ENCODE results near the gene STX2.
"Not testable (repeated sequence)": the region's sequence is repeated elsewhere in the genome, so short reads cannot be mapped to it uniquely, and the experiment has no call there.

The STX2 gene

DNA sequence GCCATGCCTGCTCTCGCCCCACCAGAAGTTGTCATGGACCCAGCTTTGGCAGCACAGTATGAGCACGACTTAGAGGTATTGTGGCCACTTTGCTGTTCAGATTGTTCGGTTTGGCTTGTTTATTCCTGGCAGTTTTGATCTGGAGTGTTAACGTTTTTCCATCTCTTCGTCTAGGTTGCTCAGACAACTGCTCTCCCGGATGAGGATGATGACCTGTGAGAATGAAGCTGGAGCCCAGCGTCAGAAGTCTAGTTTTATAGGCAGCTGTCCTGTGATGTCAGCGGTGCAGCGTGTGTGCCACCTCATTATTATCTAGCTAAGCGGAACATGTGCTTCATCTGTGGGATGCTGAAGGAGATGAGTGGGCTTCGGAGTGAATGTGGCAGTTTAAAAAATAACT, 36.7 kb upstream of the STX2 start:
- H3K4me3 ChIP-seq (ENCODE audit: low read length); H3K9ac ChIP-seq (ENCODE audit: low read length); H3K4me1 ChIP-seq (ENCODE audit: control insufficient read depth, insufficient read depth, low read length); H3K36me3 ChIP-seq (ENCODE audit: control insufficient read depth, insufficient read depth, low read length); H3K9me3 ChIP-seq (ENCODE audit: control insufficient read depth, low read length): not testable (repeated sequence)
- peaks cover 11% of the 10 kb centered on the region for H3K27me3 ChIP-seq (ENCODE audit: control insufficient read depth, insufficient read depth, low read length)

GRCh38 chr12:130875193-130875592, 36.1 kb upstream of the STX2 start:
- peaks cover 7% of the 10 kb centered on the region for H3K4me1 ChIP-seq (ENCODE audit: control insufficient read depth, insufficient read depth, low read length)
- no peaks in the 10 kb centered on the region for H3K36me3 ChIP-seq (ENCODE audit: control insufficient read depth, insufficient read depth, low read length)
- no peak overlapping the region for H3K9ac ChIP-seq (ENCODE audit: low read length)
- peaks cover 7% of the 10 kb centered on the region for H3K27me3 ChIP-seq (ENCODE audit: control insufficient read depth, insufficient read depth, low read length)
- H3K9me3 ChIP-seq (ENCODE audit: control insufficient read depth, low read length) = no peaks in the 10 kb centered on the region
- H3K4me3 ChIP-seq (ENCODE audit: low read length) = no peak overlapping the region

DNA sequence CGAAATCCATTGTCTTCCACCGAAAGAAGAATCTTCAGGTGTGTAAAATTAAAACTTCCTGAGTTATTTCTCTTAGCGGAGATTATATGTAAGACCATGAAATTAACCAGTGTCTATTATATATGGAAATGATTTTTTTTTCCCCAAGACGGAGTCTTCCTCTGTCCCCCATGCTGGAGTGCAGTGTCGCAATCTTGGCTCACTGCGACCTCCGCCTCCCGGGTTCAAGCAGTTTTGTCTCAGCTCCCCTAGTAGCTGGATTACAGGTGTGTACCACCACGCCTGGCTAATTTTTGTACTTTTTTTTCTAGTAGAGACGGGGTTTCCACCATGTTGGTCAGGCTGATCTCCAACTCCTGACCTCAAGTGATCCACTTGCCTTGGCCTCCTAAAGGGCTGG, 35.6 kb upstream of the STX2 start:
- Histone ChIP-seq H3K9me3 (ENCODE audit: control insufficient read depth, low read length) (no peaks in the 10 kb centered on the region), H3K36me3 (ENCODE audit: control insufficient read depth, insufficient read depth, low read length) (no peaks in the 10 kb centered on the region)

DNA sequence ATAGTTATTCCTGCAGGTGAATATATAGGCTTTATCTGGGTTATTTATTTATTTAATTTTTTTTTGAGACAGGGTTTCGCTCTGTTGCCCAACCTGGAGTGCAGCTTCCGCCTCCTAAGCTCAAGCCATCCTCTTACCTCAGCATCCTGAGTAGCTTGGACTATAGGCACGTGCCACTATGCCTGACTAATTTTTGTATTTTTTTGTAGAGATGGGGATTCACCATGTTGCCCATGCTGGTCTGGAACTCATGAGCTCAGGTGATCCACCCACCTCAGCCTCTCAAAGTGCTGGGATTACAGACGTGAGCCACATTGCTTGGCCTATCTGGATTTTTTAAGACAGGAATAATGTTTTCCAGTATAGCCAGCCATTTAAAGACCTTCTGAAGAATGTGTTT, 34.8 kb upstream of the STX2 start:
- H3K36me3 ChIP-seq (ENCODE audit: control insufficient read depth, insufficient read depth, low read length) = no peaks in the 10 kb centered on the region
- no peak overlapping the region for H3K4me3 ChIP-seq (ENCODE audit: low read length)
- no peaks in the 10 kb centered on the region for H3K9me3 ChIP-seq (ENCODE audit: control insufficient read depth, low read length)
- peaks cover 7% of the 10 kb centered on the region for H3K4me1 ChIP-seq (ENCODE audit: control insufficient read depth, insufficient read depth, low read length)
- H3K27me3 ChIP-seq (ENCODE audit: control insufficient read depth, insufficient read depth, low read length) = no peaks in the 10 kb centered on the region
- peak overlapping the region; percentile 25 for H3K9ac ChIP-seq (ENCODE audit: low read length)

More for the DNA sequence above, 35.6 kb upstream of the STX2 start:
- H3K9ac ChIP-seq (ENCODE audit: low read length) = no peak overlapping the region
- no peak overlapping the region for H3K4me3 ChIP-seq (ENCODE audit: low read length)
- peaks cover 2% of the 10 kb centered on the region for H3K27me3 ChIP-seq (ENCODE audit: control insufficient read depth, insufficient read depth, low read length)
- peaks cover 7% of the 10 kb centered on the region for H3K4me1 ChIP-seq (ENCODE audit: control insufficient read depth, insufficient read depth, low read length)

- Histone ChIP-seq H3K36me3 (ENCODE audit: control insufficient read depth, insufficient read depth, low read length) (no peaks in the 10 kb centered on the region), H3K27me3 (ENCODE audit: control insufficient read depth, insufficient read depth, low read length) (no peaks in the 10 kb centered on the region), H3K4me3 (ENCODE audit: low read length) (peak overlapping the region; percentile 38), H3K9ac (ENCODE audit: low read length) (peak overlapping the region; percentile 83), H3K9me3 (ENCODE audit: control insufficient read depth, low read length) (no peaks in the 10 kb centered on the region), H3K4me1 (ENCODE audit: control insufficient read depth, insufficient read depth, low read length) (peaks cover 7% of the 10 kb centered on the region)
Measured at GRCh38 chr12:130873106-130873795, 34.2 kb upstream of the STX2 start.

DNA sequence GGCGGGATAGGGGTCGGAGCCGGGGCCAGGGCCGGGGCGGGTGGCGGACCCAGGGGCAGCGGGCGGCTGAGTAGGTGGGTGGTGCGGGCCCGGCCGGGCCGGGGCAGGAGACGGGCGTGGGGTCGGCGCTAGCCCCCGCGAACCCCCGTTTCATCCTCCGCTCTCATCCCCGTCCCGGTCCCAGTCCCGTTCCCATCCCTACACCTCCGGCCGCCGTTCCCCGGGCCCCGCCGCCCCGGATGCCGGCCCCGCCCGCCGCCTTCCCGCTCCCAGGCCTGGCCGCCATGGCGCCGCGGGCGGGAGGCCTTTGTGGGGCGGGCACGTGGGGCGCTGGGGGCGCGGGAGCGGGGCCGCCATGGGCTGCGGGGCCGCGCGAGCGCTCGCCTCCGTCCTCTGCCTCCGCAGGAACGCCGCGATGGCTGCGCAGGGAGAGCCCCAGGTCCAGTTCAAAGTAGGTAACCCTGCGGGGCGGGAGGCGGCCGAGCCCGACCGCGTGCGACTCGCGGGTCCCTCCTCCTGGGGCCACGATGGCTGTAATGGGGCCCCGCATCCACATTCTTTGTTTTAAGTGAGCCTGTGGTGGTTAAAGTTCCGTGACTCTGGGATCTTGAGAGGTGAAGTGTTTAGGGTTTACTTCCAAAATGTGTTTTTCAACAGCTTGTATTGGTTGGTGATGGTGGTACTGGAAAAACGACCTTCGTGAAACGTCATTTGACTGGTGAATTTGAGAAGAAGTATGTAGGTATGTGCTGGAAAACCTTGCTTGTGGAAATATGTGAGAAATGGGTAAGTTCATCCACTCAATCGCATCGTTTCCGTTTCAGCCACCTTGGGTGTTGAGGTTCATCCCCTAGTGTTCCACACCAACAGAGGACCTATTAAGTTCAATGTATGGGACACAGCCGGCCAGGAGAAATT, 33.4 kb upstream of the STX2 start:
- Histone ChIP-seq H3K9ac (ENCODE audit: low read length) (peak overlapping the region; percentile 83), H3K9me3 (ENCODE audit: control insufficient read depth, low read length) (no peaks in the 10 kb centered on the region), H3K27me3 (ENCODE audit: control insufficient read depth, insufficient read depth, low read length) (no peaks in the 10 kb centered on the region), H3K36me3 (ENCODE audit: control insufficient read depth, insufficient read depth, low read length) (no peaks in the 10 kb centered on the region), H3K4me1 (ENCODE audit: control insufficient read depth, insufficient read depth, low read length) (peaks cover 7% of the 10 kb centered on the region), H3K4me3 (ENCODE audit: low read length) (peak overlapping the region; percentile 38)

DNA sequence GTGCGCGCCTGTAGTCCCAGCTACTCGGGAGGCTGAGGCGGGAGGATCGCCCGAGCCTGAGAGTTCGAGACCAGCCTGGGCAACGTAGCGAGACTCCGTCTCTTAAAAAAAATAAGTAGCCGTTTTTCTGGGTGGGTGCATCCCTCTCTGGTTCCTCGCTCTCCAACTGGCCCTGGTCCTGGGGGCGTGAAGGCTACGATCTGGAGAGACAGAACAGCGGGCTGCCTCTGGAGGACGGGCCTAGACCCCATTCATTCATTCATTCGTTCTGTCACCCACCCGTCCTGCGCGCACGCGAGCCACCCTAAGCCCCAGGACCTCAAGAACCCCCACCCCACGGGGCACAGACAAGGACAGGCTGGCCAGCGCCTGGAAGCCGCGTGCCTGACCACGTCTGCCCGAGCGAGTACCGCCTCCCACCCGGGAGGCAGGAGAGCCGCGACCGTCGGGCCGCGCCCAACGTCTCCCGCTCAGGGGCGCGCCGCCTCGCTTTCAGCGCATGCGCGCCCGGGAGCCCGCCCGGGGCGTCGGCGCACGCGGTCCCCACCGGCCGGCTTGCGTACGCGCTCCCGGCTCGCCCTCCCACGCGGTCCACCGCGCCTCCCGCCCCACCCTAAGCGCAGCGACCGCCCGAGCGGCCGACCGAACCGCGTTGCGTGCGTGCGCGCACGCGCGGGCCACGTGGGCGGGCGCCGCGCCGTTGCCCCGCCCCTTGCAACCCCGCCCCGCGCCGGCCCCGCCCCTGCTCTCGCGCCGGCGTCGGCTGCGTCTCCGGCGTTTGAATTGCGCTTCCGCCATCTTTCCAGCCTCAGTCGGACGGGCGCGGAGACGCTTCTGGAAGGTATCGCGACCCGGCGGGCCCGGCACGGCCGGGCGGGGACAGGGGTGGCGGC, 32.5 kb upstream of the STX2 start, which contains the start of gene RAN:
Gene RAN, plus strand, starts transcription at position 781 of the 893 bp plus-strand sequence. CDS start 528 bp downstream, outside the sequence.
- Histone ChIP-seq H3K4me1 (ENCODE audit: control insufficient read depth, insufficient read depth, low read length) (peaks cover 7% of the 10 kb centered on the region), H3K4me3 (ENCODE audit: low read length) (peak within 1 kb of the TSS; percentile 56), H3K36me3 (ENCODE audit: control insufficient read depth, insufficient read depth, low read length) (no peaks in the 10 kb centered on the region), H3K27me3 (ENCODE audit: control insufficient read depth, insufficient read depth, low read length) (no peaks in the 10 kb centered on the region), H3K9ac (ENCODE audit: low read length) (peak within 1 kb of the TSS; percentile 83), H3K9me3 (ENCODE audit: control insufficient read depth, low read length) (no peaks in the 10 kb centered on the region)

GRCh38 chr12:130870442-130871285, 31.6 kb upstream of the STX2 start:
- H3K9ac ChIP-seq (ENCODE audit: low read length) = peak overlapping the region; percentile 66
- no peaks in the 10 kb centered on the region for H3K9me3 ChIP-seq (ENCODE audit: control insufficient read depth, low read length)
- peak overlapping the region; percentile 56 for H3K4me3 ChIP-seq (ENCODE audit: low read length)
- H3K27me3 ChIP-seq (ENCODE audit: control insufficient read depth, insufficient read depth, low read length) = no peaks in the 10 kb centered on the region
- H3K36me3 ChIP-seq (ENCODE audit: control insufficient read depth, insufficient read depth, low read length) = no peaks in the 10 kb centered on the region
- H3K4me1 ChIP-seq (ENCODE audit: control insufficient read depth, insufficient read depth, low read length) = peaks cover 7% of the 10 kb centered on the region

DNA sequence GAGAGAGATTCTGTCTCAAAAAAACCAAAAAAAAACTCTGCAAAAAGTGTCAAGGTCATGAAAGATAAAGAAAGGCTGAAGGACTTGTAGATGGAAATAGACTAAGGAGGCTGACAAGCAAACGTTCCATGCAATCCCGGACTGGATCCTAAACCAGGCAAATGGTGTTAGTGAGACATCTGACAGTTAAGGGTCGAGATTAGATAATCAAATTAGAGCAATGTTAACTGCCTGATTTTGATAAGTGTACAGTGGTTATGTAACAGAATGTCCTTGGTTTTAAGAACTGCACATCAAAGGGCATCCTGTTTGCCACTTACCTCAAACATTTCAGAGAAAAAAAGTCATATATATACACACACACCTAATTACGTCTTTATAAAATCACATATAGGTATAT, 29.4 kb upstream of the STX2 start:
- Histone ChIP-seq H3K4me1 (ENCODE audit: control insufficient read depth, insufficient read depth, low read length) (peaks cover 7% of the 10 kb centered on the region), H3K9ac (ENCODE audit: low read length) (no peak overlapping the region), H3K9me3 (ENCODE audit: control insufficient read depth, low read length) (no peaks in the 10 kb centered on the region), H3K36me3 (ENCODE audit: control insufficient read depth, insufficient read depth, low read length) (no peaks in the 10 kb centered on the region), H3K27me3 (ENCODE audit: control insufficient read depth, insufficient read depth, low read length) (no peaks in the 10 kb centered on the region), H3K4me3 (ENCODE audit: low read length) (no peak overlapping the region)

- no peaks in the 10 kb centered on the region for H3K27me3 ChIP-seq (ENCODE audit: control insufficient read depth, insufficient read depth, low read length)
- H3K9me3 ChIP-seq (ENCODE audit: control insufficient read depth, low read length) = no peaks in the 10 kb centered on the region
- H3K4me3 ChIP-seq (ENCODE audit: low read length) = no peak overlapping the region
- no peak overlapping the region for H3K9ac ChIP-seq (ENCODE audit: low read length)
- no peaks in the 10 kb centered on the region for H3K36me3 ChIP-seq (ENCODE audit: control insufficient read depth, insufficient read depth, low read length)
- no peaks in the 10 kb centered on the region for H3K4me1 ChIP-seq (ENCODE audit: control insufficient read depth, insufficient read depth, low read length)
Measured at GRCh38 chr12:130863298-130863697, 24.2 kb upstream of the STX2 start.

DNA sequence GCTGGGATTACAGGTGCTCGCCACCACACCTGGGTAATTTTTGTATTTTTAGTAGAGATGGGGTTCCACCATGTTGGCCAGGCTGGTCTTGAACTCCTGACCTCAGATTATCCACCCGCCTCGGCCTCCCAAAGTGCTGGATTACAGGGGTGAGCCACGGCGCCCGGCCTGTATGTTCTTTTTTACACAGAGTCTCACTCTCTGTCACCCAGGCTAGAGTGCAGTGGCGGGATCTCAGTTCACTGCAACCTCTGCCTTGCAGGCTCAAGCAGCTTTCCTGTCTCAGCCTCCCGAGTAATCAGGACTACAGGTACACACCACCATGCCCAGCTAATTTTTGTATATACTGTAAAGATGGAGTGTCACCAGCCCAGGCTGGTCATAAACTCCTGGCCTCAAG, 23.7 kb upstream of the STX2 start:
- H3K36me3 ChIP-seq (ENCODE audit: control insufficient read depth, insufficient read depth, low read length); H3K4me3 ChIP-seq (ENCODE audit: low read length); H3K9ac ChIP-seq (ENCODE audit: low read length); H3K27me3 ChIP-seq (ENCODE audit: control insufficient read depth, insufficient read depth, low read length); H3K9me3 ChIP-seq (ENCODE audit: control insufficient read depth, low read length); H3K4me1 ChIP-seq (ENCODE audit: control insufficient read depth, insufficient read depth, low read length): not testable (repeated sequence)

Measured in mucosa of stomach (tissue), 1 donor.